Sigmoid colon (tissue), 7 donors: ENCODE data around the gene GNG14. TPM values are rescaled to one million over a fixed set of nuclear protein-coding genes. Genes with fewer than 3 reads are reported as not detected.

Experiments used
- DNase-seq: peaks from one replicate; pipeline ENCODE4 v3.0.0-alpha.2; 2019
- H3K27ac ChIP-seq, 4 donors: fragments of 200-600 bp; sonication (generic); one replicate each; pipeline ENCODE4 v1.5.1; 2016 to 2019; ENCODE audit warnings: mild to moderate bottlenecking in 1 of 4
- H3K27me3 ChIP-seq, 3 donors: fragments of 200-600 bp; sonication (generic); one replicate each; pipeline ENCODE4 v1.5.1; 2019; ENCODE audit warnings: mild to moderate bottlenecking in 1 of 3
- H3K36me3 ChIP-seq, 4 donors: fragments of 200-600 bp; sonication (generic); one replicate each; pipeline ENCODE4 v1.5.1; 2016 to 2019
- H3K4me1 ChIP-seq, 4 donors: fragments of 200-600 bp; sonication (generic); one replicate each; pipeline ENCODE4 v1.5.1; 2017 to 2019
- H3K4me3 ChIP-seq, 4 donors: fragments of 200-600 bp; sonication (generic); one replicate each; pipeline ENCODE4 v1.5.1; 2017 to 2019; ENCODE audit warnings: mild to moderate bottlenecking in 2 of 4, moderate library complexity in 1 of 4
- H3K9me3 ChIP-seq, 4 donors: fragments of 200-600 bp in 3 of 4; sonication (generic) in 3 of 4; one replicate each; pipeline versions ENCODE4 v1.5.1 to v1.6.1; 2013 to 2019
- CTCF ChIP-seq, 4 experiments: fragments of 450-650 bp in 3 of 4; fragments of 200-600 bp in 1 of 4; IDR thresholded peaks; one replicate each; pipeline ENCODE4 v1.5.1; 2016 to 2019; ENCODE audit warnings: antibody characterized with exemption in 4 of 4, mild to moderate bottlenecking in 3 of 4, moderate library complexity in 2 of 4
- EP300 ChIP-seq, 4 donors: sonication (generic); formaldehyde crosslinking; IDR thresholded peaks; one replicate each; pipeline ENCODE4 v1.6.1; 2017; ENCODE audit warnings: antibody characterized with exemption in 4 of 4
- POLR2A ChIP-seq, 2 donors: fragments of 450-650 bp; IDR thresholded peaks; one replicate each; pipeline ENCODE4 v1.6.1; 2016; ENCODE audit warnings: antibody characterized with exemption in 2 of 2, mild to moderate bottlenecking in 2 of 2, moderate library complexity in 2 of 2
- POLR2AphosphoS5 ChIP-seq, 4 donors: sonication (generic); formaldehyde crosslinking; IDR thresholded peaks; one replicate each; pipeline ENCODE4 v1.6.1; 2017; ENCODE audit warnings: antibody characterized with exemption in 4 of 4
- WGBS, 2 donors: extraction: QIAGEN DNeasy Blood & Tissue Kit; methylation state at CpG; one replicate each; pipeline ENCODE4 v1.1.7; 2013; 5-methylcytosine and 5-hydroxymethylcytosine counted together
- intact Hi-C: fragments of 100-400 bp; cut with DNase I; formaldehyde crosslinking; loops from one replicate; pipeline ENCODE4 v1.15.1; 2023
- polyA plus RNA-seq, 3 donors: library from polyadenylated mRNA; stranded (reverse); fragments of 200-250 nt; gene quantifications; one replicate each; pipeline ENCODE4 v1.2.3, GENCODE V29; 2013
- total RNA-seq, 4 donors: library from RNA; depleted of rRNA; stranded (reverse); fragments of >200 nt; gene quantifications; one replicate each; pipeline ENCODE4 v1.1.0, GENCODE V29; 2016
- donor health status: healthy with polysubstance abuse.
- donor health status: Bipolar disorder and iron deficiency.
- donor health status: healthy.

GNG14 gene
- total and polyA plus RNA-seq, 7 donors = not detected

GRCh38 chr19:12689581-12690216 lies 1.9 kb downstream of the GNG14 start:
- H3K4me1 ChIP-seq = peaks cover 0 to under 1% (median 0%) of the 10 kb centered on the region in 4 donors
- DNase-seq = no peak
- no peak for TF ChIP-seq EP300 (IDR thresholded peaks at IDR 0.05)
- no peak for TF ChIP-seq POLR2A (IDR thresholded peaks at IDR 0.05)
- TF ChIP-seq POLR2AphosphoS5 (IDR thresholded peaks at IDR 0.05) = no peak
- no peak for TF ChIP-seq CTCF (IDR thresholded peaks at IDR 0.05)
- H3K27ac ChIP-seq = no peak overlapping the region
- 69 to 84% methylated on average over 26 of the region's 26 CpGs for whole genome bisulfite sequencing, 2 donors
- no peaks in the 10 kb centered on the region for H3K36me3 ChIP-seq
- intact Hi-C loops = no loop called here
- no peaks in the 10 kb centered on the region for H3K9me3 ChIP-seq
- H3K27me3 ChIP-seq = no peaks in the 10 kb centered on the region
- H3K4me3 ChIP-seq = no peak overlapping the region

DNA sequence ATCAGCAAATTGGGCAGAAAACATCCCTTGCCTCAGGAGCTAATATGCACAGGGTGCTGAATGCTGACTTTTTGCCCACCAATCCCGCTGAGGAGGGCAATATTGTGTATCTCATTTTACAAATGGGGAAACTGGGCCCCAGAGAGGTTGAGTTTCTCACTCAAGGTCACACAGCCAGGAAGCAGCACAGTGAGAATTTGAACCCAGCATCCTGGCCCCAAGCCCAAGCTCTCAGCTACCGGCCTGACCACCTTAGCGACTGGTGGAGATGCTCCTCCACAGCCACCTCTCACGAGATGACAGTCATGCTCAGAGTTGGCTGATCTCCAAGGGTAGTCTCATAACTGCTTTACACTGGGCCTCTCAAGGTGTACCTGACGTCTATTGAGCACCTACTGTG lies 5.2 kb downstream of the GNG14 start:
- DNase-seq = no peak
- intact Hi-C loops = no loop called here
- H3K27me3 ChIP-seq = no peaks in the 10 kb centered on the region
- 90 to 91% methylated on average over 5 of the region's 5 CpGs for WGBS, 2 donors
- no peak overlapping the region for H3K27ac ChIP-seq
- peaks cover 0 to 22% (median 18%) of the 10 kb centered on the region in 4 donors for H3K4me1 ChIP-seq
- no peaks in the 10 kb centered on the region for H3K36me3 ChIP-seq
- TF ChIP-seq CTCF (IDR thresholded peaks at IDR 0.05) = no peak
- no peaks in the 10 kb centered on the region for H3K9me3 ChIP-seq
- H3K4me3 ChIP-seq = no peak overlapping the region

GRCh38 chr19:12694641-12695040 lies 6.8 kb downstream of the GNG14 start:
- no peak for DNase-seq
- TF ChIP-seq EP300 (IDR thresholded peaks at IDR 0.05) (no peak), POLR2AphosphoS5 (IDR thresholded peaks at IDR 0.05) (no peak), POLR2A (IDR thresholded peaks at IDR 0.05) (no peak), CTCF (IDR thresholded peaks at IDR 0.05) (no peak)
- H3K9me3 ChIP-seq = no peaks in the 10 kb centered on the region
- H3K4me3 ChIP-seq = no peak overlapping the region
- 91 to 92% methylated on average over 16 of the region's 16 CpGs for whole genome bisulfite sequencing, 2 donors
- H3K4me1 ChIP-seq = peaks cover 0 to 22% (median 18%) of the 10 kb centered on the region in 4 donors
- H3K36me3 ChIP-seq = peaks cover 0 to 11% (median 3%) of the 10 kb centered on the region in 4 donors
- H3K27ac ChIP-seq = no peak overlapping the region
- intact Hi-C loops = no loop called here
- H3K27me3 ChIP-seq = no peaks in the 10 kb centered on the region

GRCh38 chr19:12695096-12695495 lies 7.3 kb downstream of the GNG14 start:
- H3K4me1 ChIP-seq = peaks cover 0 to 22% (median 18%) of the 10 kb centered on the region in 4 donors
- H3K27ac ChIP-seq = no peak overlapping the region
- no peak for DNase-seq
- H3K27me3 ChIP-seq = no peaks in the 10 kb centered on the region
- no peaks in the 10 kb centered on the region for H3K9me3 ChIP-seq
- no peak for TF ChIP-seq POLR2AphosphoS5 (IDR thresholded peaks at IDR 0.05)
- no peak for TF ChIP-seq POLR2A (IDR thresholded peaks at IDR 0.05)
- no peak for TF ChIP-seq EP300 (IDR thresholded peaks at IDR 0.05)
- TF ChIP-seq CTCF (IDR thresholded peaks at IDR 0.05) = no peak
- peak overlapping the region in 1 of 4 donors; percentile 92 for H3K4me3 ChIP-seq
- H3K36me3 ChIP-seq = peaks cover 0 to 15% (median 5%) of the 10 kb centered on the region in 4 donors
- intact Hi-C loops = no loop called here
- 76 to 79% methylated on average over 2 of the region's 2 CpGs for WGBS, 2 donors

DNA sequence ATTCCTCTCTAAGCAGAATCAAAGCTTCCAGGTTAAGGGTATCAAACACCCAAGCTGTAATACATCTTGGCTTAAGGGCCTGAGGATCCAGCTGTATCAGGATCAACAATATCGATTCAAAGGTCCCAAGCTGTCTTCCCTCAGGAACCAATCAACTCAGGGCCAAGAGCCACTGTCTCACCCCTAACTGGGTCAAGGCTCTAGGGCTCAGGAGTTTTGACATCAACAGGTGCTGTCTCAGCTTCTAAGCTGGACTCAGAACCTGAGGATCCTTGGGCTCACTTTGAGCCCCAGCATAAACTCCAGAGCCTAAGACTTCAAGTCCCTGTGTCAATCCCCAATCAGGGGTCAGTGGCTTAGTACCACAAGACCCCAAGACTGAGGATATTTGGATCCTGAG lies 7.7 kb downstream of the GNG14 start:
- TF ChIP-seq CTCF (IDR thresholded peaks at IDR 0.05) = no peak
- no peak for TF ChIP-seq POLR2A (IDR thresholded peaks at IDR 0.05)
- no peak for TF ChIP-seq POLR2AphosphoS5 (IDR thresholded peaks at IDR 0.05)
- no peak for TF ChIP-seq EP300 (IDR thresholded peaks at IDR 0.05)
- Histone ChIP-seq H3K27me3 (no peaks in the 10 kb centered on the region), H3K9me3 (no peaks in the 10 kb centered on the region), H3K4me3 (peak overlapping the region; percentile 52 to 92 (median 74)), H3K36me3 (peaks cover 0 to 19% (median 8%) of the 10 kb centered on the region in 4 donors), H3K4me1 (peaks cover 0 to 22% (median 18%) of the 10 kb centered on the region in 4 donors), H3K27ac (no peak overlapping the region)
- intact Hi-C loops = no loop called here
- 47 to 78% methylated on average over 1 of the region's 1 CpG for WGBS, 2 donors
- no peak for DNase-seq
